Measurements from ENCODE around the gene ARID5B.

Gene ARID5B

DNA sequence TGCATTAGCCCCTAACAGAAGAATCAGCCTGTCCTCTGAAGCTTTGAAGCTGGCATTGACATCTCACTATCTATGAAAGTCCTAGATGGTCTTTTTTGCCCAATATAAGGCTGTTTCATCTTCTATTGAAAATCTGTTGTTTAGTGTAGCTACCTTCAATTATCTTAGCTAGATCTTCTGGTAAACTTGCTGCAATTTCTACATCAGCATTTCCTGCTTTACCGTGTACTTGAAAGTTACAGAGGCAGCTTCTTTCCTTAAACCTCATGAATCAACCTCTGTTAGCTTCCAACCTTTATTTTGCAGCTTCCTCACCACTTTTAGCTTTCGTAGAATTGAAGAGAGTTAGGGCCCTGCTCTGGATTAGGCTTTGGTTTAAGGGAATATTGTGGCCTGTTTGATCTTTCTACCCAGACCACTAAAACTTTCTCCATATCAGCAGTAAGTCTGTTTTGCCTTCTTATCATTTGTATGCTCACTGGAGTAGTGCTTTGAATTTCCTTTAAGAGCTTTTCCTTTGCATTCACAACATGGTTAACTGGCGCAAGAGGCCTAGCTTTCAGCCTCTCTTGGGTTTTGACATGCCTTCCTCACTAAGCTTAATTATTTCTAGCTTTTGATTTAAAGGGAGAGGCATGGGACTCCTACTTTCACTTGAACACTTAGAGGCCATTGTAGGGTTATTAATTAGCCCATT is 32.5 kb downstream of the ARID5B start:
- in situ Hi-C loops (cut with MboI; ENCODE audit: low sequenced_read_pairs) = no loop called here

DNA sequence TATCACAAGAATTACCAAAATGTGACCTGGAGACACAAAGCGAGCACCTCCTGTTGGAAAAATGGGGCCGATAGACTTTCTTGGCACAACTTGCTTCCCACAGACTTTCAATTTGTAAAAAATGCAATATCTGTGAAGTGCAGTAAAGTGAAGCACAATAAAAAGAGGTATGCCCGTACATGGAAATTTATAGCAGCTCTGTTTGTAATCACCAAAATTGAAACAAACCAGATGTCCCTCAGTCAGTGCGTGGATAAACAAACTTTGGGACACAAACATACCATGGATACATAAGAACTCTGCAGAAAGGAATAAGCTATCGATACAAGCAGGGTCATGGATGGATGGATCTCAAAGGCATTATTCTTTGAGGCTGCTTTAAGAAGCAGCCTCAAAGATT is 33.6 kb downstream of the ARID5B start:
- in situ Hi-C loops (cut with MboI; ENCODE audit: low sequenced_read_pairs) = no loop called here

DNA sequence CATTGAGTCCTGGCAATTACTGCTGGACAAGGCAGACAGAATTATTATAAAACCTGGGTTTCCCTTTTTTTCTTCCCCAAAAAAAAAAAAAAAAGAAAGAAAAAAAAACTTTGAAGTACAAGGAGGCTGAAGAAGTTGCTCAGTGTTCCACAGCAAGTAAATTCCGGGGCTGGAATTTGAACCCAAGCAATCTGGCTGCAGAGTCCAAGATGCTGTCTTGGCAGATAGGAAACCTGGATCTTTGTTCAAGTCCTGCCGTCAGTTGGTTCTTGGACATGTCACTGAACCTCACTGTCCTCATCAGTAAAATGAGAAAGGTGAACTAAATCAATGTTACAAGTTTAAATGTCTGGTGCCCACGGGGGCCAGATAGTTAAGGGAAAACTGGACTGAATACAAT is 35.3 kb downstream of the ARID5B start:
- in situ Hi-C loops (cut with MboI; ENCODE audit: low sequenced_read_pairs) = no loop called here

DNA sequence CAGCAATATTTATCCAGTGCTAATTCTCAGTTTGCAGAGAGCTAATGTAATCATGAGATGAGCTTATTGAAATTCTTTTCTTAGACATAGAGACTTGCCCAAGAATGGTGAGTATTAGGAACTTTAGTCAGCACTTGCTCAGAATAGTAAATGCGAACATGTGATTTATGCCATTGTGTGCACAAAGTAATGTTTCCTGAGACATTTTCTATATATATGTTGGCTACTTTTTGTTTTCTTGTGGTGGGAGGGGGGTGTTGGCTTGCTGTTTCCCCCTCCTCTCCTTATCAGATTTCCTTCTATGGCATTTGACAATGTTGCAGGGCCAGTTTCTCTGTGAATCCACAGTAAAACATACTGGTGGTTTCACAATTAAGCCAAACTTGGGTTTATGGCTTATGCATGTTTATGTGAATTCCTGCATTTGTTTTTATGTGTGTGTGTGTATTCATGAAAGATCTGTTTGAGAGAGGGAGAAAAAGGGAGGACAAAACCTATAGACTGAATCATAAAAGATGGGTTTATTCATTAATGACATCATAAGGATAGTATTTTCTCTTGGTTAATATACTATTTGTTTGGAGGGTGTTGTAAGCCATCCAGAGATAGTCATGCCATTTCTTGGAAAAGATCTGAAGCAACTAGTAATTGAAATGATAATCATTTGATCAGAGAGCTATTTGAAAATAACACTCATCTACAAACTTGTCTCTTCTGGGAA is 36.3 kb downstream of the ARID5B start:
- in situ Hi-C loops (cut with MboI; ENCODE audit: low sequenced_read_pairs) = no loop called here

DNA sequence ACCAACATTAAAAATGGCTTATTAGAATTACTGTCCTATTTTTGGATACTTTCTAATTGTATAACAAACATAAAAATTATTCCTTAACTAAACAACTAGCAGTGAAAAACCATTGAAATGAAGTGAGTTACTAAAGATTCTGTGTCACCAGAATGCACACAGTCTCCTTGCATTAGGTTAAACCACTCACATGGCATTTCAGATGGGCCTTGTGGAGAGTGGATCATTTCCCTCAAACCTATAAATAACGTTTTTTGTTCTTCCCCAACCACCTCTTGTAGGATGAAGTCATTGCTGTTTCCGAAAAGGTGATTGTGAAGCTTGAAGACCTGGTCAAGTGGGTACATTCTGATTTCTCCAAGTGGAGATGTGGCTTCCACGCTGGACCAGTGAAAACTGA is 38.4 kb downstream of the ARID5B start:
- in situ Hi-C loops (cut with MboI; ENCODE audit: low sequenced_read_pairs) = no loop called here

DNA sequence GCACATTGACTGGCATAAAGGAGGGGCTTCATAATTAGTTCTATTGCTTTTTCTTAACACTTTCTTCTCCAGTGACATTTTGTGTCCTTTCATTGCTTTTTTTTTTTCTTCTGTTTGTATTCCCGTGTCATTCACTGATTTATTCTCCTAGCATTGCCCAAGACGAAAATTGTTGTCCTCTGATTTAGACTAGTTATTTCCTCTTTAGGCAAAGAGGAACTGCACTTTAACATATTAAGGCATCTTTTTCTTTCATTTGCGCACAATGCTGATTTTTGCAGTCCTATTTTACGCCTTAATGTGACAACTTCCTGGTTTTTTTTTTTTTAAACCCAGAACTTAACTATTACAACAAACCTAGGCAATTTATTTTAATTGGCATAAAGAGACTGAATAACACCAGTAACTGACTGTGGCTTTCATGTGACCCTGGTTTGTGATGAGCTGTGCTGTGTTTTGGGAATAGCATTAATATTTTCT is 39.7 kb downstream of the ARID5B start:
- in situ Hi-C loops (cut with MboI; ENCODE audit: low sequenced_read_pairs) = no loop called here

DNA sequence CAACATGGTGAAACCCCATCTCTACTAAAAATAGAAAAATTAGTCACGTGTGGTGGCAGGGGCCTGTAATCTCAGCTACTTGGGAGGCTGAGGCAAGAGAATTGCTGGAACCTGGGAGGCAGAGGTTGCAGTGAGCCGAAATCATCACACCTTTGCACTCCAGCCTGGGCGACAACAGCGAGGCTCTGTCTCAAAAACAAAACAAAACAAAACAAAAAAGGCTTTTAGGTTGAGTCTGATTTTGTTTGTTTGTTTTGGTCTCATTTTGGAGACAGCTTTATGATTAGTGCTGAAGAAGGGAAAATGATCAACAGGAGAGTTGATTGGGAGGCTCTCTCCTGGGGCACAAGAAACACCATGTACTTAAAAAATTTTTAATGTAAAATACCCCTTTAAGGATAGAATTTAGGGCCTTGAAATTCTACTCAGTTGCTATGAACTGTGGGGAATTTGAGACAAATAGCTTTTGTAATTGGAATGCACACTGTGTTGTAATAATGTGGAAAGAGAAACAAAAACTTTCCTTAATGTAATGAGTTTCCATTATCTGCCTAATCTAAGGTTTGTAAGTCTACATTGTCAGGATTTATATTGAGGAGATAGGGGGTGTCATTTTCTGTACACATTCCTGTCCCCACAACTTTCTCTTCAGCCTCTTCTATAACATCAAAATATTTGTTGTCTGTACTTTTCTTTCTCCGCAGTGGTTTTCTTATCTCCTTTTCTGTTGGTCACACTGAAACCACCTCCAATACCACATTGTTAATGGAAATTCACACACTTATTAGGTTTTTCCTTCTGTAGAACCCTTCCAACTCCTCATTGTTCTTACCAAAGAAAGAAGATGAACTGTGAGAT is 41.3 kb downstream of the ARID5B start:
- in situ Hi-C loops (cut with MboI; ENCODE audit: low sequenced_read_pairs) = no loop called here

DNA sequence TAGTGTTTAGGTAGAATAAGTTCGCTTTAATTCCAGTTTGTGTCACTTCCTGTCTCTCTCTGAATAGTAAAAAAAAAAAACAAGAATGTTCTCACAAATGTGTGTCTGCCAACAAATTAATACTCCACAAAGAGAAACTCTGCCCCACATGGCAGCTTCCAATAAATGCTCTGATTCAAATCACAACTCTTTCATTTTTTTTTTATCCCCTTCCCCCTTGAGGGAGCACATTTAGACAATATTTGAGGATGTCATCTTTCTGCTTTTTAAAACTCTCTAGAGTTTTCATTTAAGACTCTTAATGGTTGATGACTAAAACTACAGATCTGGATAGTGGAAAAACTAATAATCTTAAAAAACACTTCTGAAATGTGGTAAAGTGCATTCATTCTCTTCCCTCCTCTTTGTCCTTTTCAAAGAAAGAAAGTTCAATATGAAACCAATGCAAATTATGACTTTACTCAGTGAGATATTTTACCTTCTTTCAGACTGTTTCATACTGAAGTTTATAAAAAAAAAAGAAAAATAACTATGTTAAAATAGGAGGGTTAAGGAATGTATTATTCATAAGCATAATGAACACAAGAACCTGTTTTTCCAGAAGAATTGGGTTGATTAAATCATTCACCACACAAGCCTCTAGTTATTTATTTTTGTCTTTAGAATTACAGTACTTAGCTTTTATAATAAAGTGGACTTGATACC is 42.3 kb downstream of the ARID5B start:
- in situ Hi-C loops (cut with MboI; ENCODE audit: low sequenced_read_pairs) = no loop called here

DNA sequence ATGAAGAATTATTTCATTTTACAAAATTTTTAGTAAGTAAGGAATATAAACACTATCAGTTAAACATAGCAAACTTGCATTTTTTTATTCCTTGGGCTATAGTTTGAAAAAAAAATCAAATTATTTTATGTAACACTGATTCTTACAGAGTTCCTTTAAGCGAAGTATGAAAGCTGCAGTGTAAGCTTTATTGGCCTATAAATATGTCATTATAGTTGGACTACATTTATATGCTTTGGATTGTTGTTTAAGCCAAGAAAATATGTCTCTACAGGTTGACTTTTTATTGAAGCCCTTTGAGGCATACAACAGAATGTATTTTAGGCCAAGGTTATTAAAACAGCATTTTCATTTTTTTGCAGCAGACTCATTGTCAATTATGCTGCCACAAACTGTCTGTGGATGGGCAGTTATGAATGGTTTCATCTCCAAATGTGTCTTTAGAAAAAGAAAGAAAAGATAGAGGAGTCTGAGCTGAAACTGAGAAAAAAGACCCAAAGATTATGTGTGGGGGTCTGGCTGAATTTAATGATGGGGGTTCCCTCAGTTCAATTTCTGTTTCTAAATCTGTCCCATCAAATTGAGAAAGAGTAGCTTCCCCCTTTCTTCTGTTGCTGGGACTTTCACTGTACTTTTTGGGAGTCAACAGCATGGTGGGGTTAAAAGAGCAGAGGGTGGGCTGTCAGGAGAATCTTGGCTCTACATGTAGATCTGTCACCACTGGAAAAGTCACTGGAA is 43.1 kb downstream of the ARID5B start:
- in situ Hi-C loops (cut with MboI; ENCODE audit: low sequenced_read_pairs) = no loop called here

DNA sequence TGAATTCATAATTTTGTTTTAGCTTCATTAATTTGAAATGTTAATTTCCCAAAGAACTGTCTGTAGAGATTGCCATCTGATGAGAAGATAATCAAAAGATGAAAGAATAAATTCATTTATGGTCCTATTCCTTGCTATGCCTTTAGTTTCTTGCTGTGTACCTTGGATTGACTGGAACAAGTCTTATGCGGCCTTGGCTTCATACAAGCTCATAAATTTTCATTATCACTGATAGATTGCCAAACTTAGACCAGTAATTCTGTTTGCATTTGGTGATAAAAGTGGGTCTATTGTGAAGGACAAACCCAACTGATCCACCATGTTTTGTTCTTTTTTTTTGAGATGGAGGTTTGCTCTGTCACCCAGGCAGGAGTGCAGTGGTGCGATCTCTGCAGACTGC is 48.2 kb downstream of the ARID5B start:
- in situ Hi-C loops (cut with MboI; ENCODE audit: low sequenced_read_pairs) = no loop called here

DNA sequence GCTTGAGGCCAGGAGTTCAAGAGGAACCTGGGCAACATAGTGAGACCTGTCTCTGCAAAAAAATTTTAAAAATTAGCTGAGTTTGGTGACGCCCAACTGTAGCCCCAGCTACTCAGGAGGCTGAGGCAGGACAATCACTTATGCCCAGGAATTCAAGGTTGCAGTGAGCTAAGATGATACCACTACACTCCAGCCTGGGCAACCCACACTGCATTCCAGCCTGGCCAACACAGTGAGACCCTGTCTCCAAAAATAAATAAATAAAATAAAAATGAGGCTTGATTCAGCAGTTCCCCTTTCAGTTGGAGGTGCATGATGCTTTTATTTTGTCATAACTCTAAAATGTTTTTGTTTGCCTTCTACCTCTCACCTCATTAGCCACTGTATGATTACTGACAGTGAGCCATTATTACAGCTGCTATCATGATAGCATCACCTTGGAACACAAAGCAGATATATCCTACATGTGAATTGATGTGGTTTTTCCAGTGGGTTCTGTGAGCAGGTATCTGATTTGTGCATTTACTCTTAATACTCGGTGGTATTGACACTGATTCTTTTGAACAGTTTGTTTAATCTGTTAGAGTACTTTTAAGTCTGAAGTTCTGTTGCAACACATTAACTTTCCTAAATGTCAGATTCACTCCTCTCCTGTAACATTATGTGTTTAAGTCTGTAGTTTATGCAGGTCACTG is 49.1 kb downstream of the ARID5B start:
- in situ Hi-C loops (cut with MboI; ENCODE audit: low sequenced_read_pairs) = no loop called here

DNA sequence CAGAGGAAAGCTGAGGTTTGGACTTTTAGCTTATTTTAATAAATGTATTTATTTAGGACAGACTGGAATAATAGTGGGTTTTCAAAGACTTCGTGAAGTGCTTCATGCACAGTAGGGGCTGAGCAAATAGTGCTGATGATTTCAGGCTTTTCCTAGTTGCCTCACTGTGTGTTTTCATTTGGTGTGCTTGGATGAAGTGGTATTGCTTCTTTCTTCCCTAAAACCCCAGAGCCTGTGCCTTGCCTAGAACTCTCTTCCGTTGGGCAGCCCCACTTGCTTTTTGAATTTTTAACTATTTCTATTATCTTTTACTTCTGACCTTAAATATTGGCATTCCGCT is 49.6 kb downstream of the ARID5B start:
- in situ Hi-C loops (cut with MboI; ENCODE audit: low sequenced_read_pairs) = no loop called here

DNA sequence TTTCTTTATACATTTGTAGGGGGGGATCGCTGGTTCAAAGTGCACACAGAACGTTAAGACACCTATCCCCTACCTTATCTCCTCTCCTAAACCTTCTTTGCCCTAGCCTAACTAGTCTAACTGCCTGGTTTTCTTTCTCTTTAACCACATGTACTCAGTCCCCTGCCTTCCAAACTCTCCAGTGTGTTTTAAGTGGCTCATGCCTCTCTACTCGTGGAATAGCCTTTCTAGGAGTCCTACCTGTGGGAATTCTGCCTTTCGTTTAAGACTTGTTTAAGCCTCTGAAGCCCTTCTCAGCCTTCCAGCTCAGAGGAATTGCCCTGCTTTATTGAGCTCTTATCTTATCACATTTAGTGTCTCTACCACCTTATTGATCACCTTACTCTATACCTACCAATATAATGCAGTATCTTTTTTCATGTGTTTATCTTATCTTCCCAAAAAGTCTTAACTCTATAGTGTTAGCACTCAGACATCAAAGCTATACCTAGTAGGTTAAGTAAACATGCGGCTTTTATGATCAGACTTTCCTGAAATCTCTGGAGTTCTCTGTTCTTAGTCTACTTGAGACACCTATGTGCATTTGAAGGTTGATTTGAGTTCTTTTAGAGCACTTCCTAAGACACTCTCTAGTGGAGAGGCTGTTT is 50.7 kb downstream of the ARID5B start:
- in situ Hi-C loops (cut with MboI; ENCODE audit: low sequenced_read_pairs) = no loop called here

DNA sequence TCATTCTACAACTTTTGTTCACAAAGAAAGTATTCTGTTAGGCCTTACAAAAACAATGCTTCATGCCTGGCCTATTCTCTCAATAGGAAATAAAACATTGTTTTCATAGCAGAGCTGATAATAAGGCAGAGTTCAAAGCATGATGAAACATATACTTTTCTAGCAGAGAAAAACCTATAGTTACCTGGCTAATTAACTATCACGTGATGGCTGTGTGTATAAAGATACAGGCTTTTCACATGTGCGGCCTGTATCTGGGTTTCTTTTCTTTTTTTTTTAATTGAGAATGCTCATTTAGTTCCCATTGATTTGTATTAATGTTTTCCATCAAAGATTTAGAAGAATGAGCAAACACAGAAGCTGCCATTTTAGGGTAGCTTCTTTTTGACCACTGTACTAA is 51.7 kb downstream of the ARID5B start:
- in situ Hi-C loops (cut with MboI; ENCODE audit: low sequenced_read_pairs) = no loop called here

DNA sequence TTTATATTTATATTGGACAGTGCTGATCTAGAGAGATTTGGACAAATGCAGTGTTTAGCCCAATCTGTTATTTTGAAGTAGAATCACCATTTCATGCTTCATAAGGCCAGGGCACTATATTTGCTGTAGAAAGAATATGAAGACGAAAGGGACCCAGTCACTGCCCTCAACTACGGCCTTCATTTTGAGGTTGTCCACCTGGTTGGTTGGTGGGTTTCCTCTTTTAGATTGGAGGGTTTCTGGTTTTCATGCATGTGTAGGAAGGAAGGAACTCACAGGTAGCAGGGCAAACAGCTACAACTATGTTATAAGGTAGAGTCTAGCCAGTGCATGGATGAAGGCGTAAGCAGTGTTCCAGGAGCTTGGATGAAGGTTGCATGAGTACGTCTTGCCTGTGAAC is 56.3 kb downstream of the ARID5B start:
- in situ Hi-C loops (cut with MboI; ENCODE audit: low sequenced_read_pairs) = no loop called here

DNA sequence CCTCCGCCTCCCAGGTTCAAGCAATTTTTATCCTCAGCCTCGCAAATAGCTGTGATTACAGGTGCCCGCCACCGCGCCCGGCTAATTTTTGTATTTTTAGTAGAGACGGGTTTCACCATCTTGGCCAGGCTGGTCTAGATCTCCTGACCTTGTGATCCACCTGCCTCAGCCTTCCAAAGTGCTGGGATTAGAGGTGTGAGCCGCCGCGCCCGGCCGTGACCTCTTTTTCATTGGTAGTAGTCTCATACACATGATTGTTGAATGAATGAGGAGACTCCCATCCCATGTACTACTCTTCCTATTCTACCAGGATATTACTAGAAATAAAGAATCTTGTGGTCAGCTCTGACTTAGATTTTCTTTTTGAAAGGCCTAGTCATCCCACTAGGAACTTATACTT is 56.8 kb downstream of the ARID5B start:
- in situ Hi-C loops (cut with MboI; ENCODE audit: low sequenced_read_pairs) = no loop called here

DNA sequence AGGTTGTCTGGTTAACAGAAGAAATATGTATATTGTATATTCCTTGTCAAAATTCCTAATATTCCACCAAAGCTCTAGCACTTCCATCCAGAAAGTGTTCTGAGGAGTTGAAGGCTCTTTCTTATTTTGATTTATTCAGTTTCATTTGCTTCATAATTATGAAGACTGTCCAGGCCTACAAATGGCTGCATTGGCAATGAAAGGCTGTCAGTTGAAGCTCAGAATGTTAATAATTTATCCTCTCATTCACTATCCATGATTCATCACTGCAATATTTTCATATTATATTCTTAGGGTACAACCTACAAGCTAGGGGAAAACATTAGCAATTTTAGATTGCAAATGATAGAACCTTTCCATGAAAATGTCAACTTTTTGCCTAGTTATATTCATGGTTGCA is 57.3 kb downstream of the ARID5B start:
- in situ Hi-C loops (cut with MboI; ENCODE audit: low sequenced_read_pairs) = no loop called here

DNA sequence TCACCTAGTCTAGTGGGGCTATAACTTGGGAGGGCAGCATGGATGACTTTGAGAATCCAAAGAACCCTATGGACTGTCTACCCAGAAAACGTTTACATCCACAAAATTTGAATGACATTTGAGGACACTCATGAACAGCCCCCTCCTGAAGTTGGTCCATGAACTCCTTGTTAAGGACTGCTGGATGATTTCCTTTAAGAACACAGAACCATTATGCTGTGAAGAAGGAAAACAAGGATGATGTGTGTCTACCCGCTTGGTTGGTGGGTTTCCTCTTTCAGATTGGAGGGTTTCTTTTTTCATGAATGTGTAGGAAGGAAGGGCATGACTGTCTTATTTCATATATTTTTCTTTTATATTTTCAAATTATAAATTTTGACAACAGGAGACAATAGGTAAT is 58.3 kb downstream of the ARID5B start:
- in situ Hi-C loops (cut with MboI; ENCODE audit: low sequenced_read_pairs) = no loop called here

DNA sequence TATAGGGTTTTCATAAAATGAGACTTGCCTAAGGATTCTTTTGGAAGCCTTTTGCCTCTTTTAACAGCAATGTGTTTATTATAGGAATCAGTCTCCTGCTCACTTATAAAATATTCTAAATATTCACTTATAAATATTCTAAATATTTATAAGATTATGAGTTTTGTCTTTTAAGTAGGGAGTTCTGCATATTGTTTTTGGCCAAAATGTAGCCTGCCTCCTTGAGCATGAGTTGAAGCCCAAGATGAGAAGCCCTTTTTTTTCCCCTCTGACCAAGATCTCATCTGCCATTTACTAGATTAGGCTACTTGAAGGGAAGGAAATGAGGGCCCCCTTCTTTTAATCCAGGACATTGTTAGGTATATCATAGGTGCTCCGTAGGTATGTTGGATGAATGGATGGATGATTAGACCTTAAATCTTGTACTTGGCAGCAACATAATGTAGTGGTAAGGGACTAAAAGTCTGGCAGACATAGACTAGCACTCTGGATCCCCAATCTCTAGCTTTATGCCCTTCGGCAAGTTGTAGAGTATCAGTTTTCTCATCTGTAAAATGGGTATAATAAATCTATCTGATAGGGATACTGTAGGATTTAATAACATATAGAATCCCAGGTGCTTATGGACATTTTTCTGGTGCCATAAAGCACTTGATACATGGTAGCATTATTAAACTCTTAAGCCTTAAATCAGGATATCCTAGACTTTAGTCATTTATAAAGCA is 59.1 kb downstream of the ARID5B start:
- in situ Hi-C loops (cut with MboI; ENCODE audit: low sequenced_read_pairs) = no loop called here

Data from HL-60/S4 treated with phorbol 12-myristate 13-acetate at 8.2 ng/mL for 4 days and 3 days (cell line).